ENCODE results near the gene R3HCC1L. TPM values are rescaled to one million over a fixed set of nuclear protein-coding genes. Genes with fewer than 3 reads are reported as not detected.

R3HCC1L gene
- total and polyA plus RNA-seq, 2 of the 4 experiments (the other 2 are of a cell fraction) = 8.3 to 14.7 TPM

- H2BK120ac ChIP-seq (ENCODE audit: low read depth, low read length) = no peak overlapping the region
- no peak overlapping the region for H3K56ac ChIP-seq (ENCODE audit: extremely low read depth, insufficient read depth, low read length)
- no peak overlapping the region for H2AK9ac ChIP-seq (replicated peaks; ENCODE audit: low read depth, low read length, poor library complexity)
- H3K4me2 ChIP-seq (ENCODE audit: low read depth, low read length) = no peak overlapping the region
- no peak for ATAC-seq (ENCODE audit: low read depth)
- no peak overlapping the region for H2BK5ac ChIP-seq (ENCODE audit: low read depth, low read length, poor library complexity, severe bottlenecking)
- ChIA-PET POLR2A (ENCODE audit: unreplicated experiment) (no interaction called here), CTCF (interaction anchor here (0.7 kb wide), 1 partner anchor 1583 kb away, joined by 3 read pairs; no protein-coding TSS in a partner anchor)
- H3K9ac ChIP-seq (ENCODE audit: low read depth, low read length) = no peak overlapping the region
- no peak overlapping the region for H3K23ac ChIP-seq (ENCODE audit: low read depth, low read length)
- WGBS, 2 experiments (ENCODE audit: extremely low coverage in 2 of 2, insufficient read length in 1 of 2) = no CpG with 5 or more reads among the region's 1 CpG
- H3K18ac ChIP-seq (ENCODE audit: low read depth, low read length) = no peak overlapping the region
- no peak overlapping the region for H3K27ac ChIP-seq (ENCODE audit: insufficient read depth, low read length)
- H4K8ac ChIP-seq (ENCODE audit: low read depth in 2 of 2, low read length in 2 of 2) = no peak overlapping the region
- no peaks in the 10 kb centered on the region for H3K9me1 ChIP-seq (ENCODE audit: insufficient read depth, low read length)
- H3K4me3 ChIP-seq (ENCODE audit: insufficient read depth, low read depth, low read length) = no peak overlapping the region
- H3K79me1 ChIP-seq (ENCODE audit: low read depth in 1 of 2, low read length in 2 of 2) = peaks cover 4 to 11% of the 10 kb centered on the region in 2 experiments
- no peaks in the 10 kb centered on the region for H3K36me3 ChIP-seq (ENCODE audit: control insufficient read depth, insufficient read depth, low read length)
- no peak overlapping the region for H4K5ac ChIP-seq (ENCODE audit: low read depth, low read length)
- H3K9me3 ChIP-seq (ENCODE audit: control insufficient read depth, insufficient read depth, low read length) = no peaks in the 10 kb centered on the region
- DNase-seq = no peak
- no peak for TF ChIP-seq POLR2A (IDR thresholded peaks at IDR 0.05; ENCODE audit: low read depth, low read length)
- no peak for TF ChIP-seq NFE2L2 (IDR thresholded peaks at IDR 0.05; ENCODE audit: low read depth, low read length)
- no peak for TF ChIP-seq ELK1 (IDR thresholded peaks at IDR 0.05; ENCODE audit: borderline replicate concordance, low read depth, low read length)
- TF ChIP-seq RAD21 (IDR thresholded peaks at IDR 0.05; ENCODE audit: low read length) = no peak
- no peak for TF ChIP-seq BHLHE40 (IDR thresholded peaks at IDR 0.05; ENCODE audit: low read depth, low read length)
- no peak for TF ChIP-seq CTCF (conservative IDR thresholded peaks at IDR 0.05; ENCODE audit: low read depth, low read length)
- 0 out of 2 replicates have a peak, but pooled peaks cover 2% of the 10 kb centered on the region for H4K20me1 ChIP-seq (ENCODE audit: insufficient read depth, low read length)
- no peak overlapping the region for H4K91ac ChIP-seq (ENCODE audit: insufficient read depth, low read depth, low read length)
- H3K4me1 ChIP-seq (ENCODE audit: control insufficient read depth, insufficient read depth, low read length) = no peaks in the 10 kb centered on the region
- intact Hi-C loops (cut with micrococcal nuclease) (no loop called here), dilution Hi-C loops (cut with HindIII; ENCODE audit: low sequenced_read_pairs, unreplicated experiment) (no loop called here), in situ Hi-C loops (cut with MboI; ENCODE audit: low sequenced_read_pairs) (no loop called here)
- H3K4ac ChIP-seq (ENCODE audit: low read depth, low read length) = no peak overlapping the region
- no TSS peak for BruUV-seq (replicated peaks)
- H3K27me3 ChIP-seq (ENCODE audit: control insufficient read depth, insufficient read depth, low read length) = no peaks in the 10 kb centered on the region
- no peak overlapping the region for H3K14ac ChIP-seq (replicated peaks; ENCODE audit: low read depth, low read length)
- H2AFZ ChIP-seq (replicated peaks; ENCODE audit: low read length, poor library complexity) = no peak overlapping the region
- no peak overlapping the region for H2BK20ac ChIP-seq (ENCODE audit: low read depth, low read length)
- no peak overlapping the region for H2AK5ac ChIP-seq (ENCODE audit: low read depth, low read length)
- H2BK15ac ChIP-seq (ENCODE audit: low read depth, low read length) = no peak overlapping the region
Measured at GRCh38 chr10:98195120-98195519, 60.7 kb downstream of the R3HCC1L start.
